Large intestine (tissue), 3 donors: ENCODE results near the gene KIAA0319L. TPM values are rescaled to one million over a fixed set of nuclear protein-coding genes. Genes with fewer than 3 reads are reported as not detected.
A peak's percentile ranks its signal among the peaks of the same experiment; 100 is the strongest.

Source experiments
- DNase-seq, 2 donors: peaks; one replicate each; pipeline versions ENCODE4 v3.0.0 to v3.0.0-alpha.2; 2013
- H3K27ac ChIP-seq: one replicate; pipeline ENCODE4 v1.5.1; 2013; ENCODE audit warnings: low read length
- H3K27me3 ChIP-seq: 2 replicates; pipeline ENCODE4 v1.6.1; 2013; ENCODE audit warnings: low read length; ENCODE audit not compliant: control insufficient read depth, insufficient read depth
- H3K36me3 ChIP-seq: 2 replicates; pipeline ENCODE4 v1.6.1; 2013; ENCODE audit warnings: low read length; ENCODE audit not compliant: control insufficient read depth, insufficient read depth
- H3K4me1 ChIP-seq: one replicate; pipeline ENCODE4 v1.6.1; 2013; ENCODE audit warnings: low read length; ENCODE audit not compliant: control insufficient read depth, insufficient read depth
- H3K4me3 ChIP-seq: one replicate; pipeline ENCODE4 v1.5.1; 2013; ENCODE audit warnings: low read length
- H3K9me3 ChIP-seq: one replicate; pipeline ENCODE4 v1.6.1; 2013; ENCODE audit warnings: mild to moderate bottlenecking, low read depth, low read length, moderate library complexity; ENCODE audit not compliant: control insufficient read depth
- WGBS: methylation state at CpG from one replicate; pipeline ENCODE4 v1.1.5; 2013; ENCODE audit warnings: low lambda C conversion rate; ENCODE audit not compliant: insufficient coverage; 5-methylcytosine and 5-hydroxymethylcytosine counted together
- polyA plus RNA-seq: library from polyadenylated mRNA; unstranded; fragments of 120-200 nt; gene quantifications from one replicate; pipeline ENCODE4 v1.2.1, GENCODE V29; 2013

Gene KIAA0319L
- polyA plus RNA-seq, 1 donor = 60.3 TPM

DNA sequence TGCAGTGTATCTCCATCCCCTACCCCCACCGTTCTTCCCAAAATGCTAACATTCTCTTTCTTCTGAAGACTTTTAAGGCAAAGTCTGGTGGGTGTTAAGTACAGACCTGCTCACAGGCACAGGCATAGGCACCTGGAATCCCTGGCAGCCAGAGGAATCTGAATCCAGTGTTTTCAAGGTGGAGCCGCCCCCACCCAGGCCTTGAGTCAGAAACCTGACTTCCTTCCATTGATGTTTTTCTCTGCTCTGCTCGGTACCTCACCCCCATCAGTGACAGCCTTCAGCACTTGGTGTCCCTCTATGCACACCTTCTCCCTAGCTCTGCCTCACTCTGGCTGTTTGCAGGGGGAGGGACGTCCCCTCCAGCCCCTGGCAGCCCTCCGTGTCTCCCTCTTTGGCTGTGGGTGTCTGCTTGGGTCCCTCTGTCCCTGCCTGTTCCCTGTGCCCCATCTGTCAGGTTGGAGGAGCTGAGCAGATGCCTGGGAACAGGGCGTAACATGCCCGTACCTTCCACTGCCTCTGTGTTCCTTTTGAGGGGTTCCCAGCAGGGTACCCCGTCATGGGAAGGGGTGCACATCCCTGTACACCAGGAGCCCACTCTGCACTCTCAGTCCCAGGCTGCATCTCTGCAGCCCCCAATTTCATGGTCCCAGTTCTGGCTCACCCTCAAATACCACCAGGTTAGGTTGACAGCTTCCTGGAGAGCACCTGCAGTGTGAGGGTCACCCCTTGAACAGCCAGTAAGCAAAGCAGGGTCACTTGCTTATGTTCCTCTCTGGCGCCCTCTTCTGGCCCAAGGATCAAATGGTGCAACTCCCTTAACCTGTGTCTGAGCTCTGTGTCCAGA is 7.1 kb upstream of the KIAA0319L start:
- Histone ChIP-seq H3K4me1 (no peaks in the 10 kb centered on the region), H3K27ac (no peak overlapping the region), H3K4me3 (no peak overlapping the region), H3K9me3 (no peaks in the 10 kb centered on the region), H3K27me3 (no peaks in the 10 kb centered on the region), H3K36me3 (peaks cover 27% of the 10 kb centered on the region)
- DNase-seq = peak; percentile 50 to 60
- WGBS = 83% methylated on average over 1 of the region's 9 CpGs

DNA sequence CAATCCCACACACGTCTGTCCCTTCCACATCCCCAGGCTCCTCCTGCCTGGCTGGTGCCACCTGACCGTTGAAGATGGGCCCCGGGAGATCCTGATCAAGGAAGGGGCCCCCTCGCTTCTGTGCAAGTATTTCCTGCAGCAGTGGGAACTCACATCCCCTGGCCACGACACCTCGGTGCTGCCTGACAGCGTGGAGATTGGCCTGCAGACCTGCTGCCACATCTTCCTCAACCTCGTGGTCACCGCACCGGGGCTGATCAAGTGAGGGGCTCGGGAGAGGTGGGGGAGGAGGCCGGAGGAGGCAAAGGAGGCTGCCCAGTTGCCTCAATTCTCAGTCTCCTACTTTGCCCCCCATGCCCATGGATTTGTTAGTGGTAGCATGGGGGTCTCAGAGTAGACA is 6.0 kb upstream of the KIAA0319L start:
- DNase-seq = no peak

DNA sequence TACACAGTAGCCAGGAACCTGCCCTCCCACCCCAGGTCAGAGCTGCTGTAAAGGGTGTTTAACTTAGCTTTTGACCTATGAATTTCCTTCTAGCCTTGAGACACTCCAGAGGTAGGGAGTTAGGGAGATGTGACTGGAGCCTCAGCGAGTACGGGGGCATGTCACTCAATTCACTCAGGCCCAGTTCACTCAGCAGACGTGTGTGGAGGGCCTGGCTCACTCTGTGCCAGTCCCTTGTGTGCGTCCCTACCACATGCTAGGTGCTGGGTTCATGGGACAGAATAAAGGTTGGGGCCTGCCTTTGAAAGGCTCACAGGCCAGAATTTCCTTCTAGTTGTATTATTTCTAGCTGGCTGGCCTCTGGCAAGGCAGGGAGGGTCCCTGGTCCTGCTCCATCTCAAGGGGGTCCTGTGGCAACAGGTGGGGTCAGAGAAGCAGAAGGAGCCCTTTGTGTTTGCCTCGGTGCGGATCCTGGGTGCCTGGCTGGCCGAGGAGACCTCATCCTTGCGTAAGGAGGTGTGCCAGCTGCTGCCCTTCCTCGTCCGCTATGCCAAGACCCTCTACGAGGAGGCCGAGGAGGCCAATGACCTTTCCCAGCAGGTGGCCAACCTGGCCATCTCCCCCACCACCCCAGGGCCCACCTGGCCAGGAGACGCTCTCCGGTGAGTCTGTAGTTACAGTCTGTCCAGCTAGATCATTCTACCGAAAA is 4.9 kb upstream of the KIAA0319L start:
- Histone ChIP-seq H3K4me3 (no peak overlapping the region), H3K27me3 (no peaks in the 10 kb centered on the region), H3K9me3 (peaks cover 2% of the 10 kb centered on the region), H3K36me3 (peaks cover 25% of the 10 kb centered on the region), H3K4me1 (no peaks in the 10 kb centered on the region), H3K27ac (no peak overlapping the region)
- DNase-seq = no peak
- no CpG with 5 or more reads among the region's 15 CpGs for WGBS

More for the DNA sequence above, 6.0 kb upstream of the KIAA0319L start:
- no CpG with 5 or more reads among the region's 12 CpGs for WGBS
- Histone ChIP-seq H3K27ac (no peak overlapping the region), H3K4me1 (no peaks in the 10 kb centered on the region), H3K27me3 (no peaks in the 10 kb centered on the region), H3K4me3 (no peak overlapping the region), H3K36me3 (peaks cover 27% of the 10 kb centered on the region), H3K9me3 (no peaks in the 10 kb centered on the region)

DNA sequence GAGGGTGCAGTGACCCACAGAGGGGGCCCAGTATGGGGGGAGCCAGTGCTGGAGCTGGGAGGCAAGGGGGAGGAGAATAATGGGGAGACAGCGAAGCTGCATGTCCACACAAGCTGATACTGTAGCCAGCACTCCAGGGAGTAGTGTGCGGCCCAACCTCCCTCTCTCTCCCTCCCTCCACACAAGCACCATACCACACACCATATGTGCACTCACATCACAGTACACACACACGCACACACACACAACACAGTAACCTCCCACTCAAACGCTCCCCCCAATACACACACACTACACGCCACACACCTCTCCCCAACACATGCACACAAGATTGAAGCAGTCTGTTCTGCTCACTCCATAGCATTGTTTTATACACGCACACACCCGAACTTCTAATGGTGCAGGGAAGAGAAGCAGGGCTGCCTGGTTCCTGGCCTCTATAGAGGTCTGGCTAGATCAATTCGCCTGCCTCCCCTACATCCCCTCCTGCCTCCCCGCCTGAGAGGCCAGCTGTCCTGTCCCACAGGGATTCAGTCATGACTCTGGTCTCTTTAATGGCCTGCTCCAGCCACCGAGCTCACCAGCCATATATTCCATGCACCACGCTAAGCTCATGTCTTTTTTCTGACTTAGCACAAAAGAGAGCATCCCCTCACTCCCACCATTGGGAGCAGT is 4.2 kb upstream of the KIAA0319L start:
- DNase-seq = no peak
- no CpG with 5 or more reads among the region's 11 CpGs for WGBS
- Histone ChIP-seq H3K27me3 (no peaks in the 10 kb centered on the region), H3K36me3 (peaks cover 23% of the 10 kb centered on the region), H3K4me1 (no peaks in the 10 kb centered on the region), H3K9me3 (peaks cover 2% of the 10 kb centered on the region), H3K4me3 (no peak overlapping the region), H3K27ac (no peak overlapping the region)

DNA sequence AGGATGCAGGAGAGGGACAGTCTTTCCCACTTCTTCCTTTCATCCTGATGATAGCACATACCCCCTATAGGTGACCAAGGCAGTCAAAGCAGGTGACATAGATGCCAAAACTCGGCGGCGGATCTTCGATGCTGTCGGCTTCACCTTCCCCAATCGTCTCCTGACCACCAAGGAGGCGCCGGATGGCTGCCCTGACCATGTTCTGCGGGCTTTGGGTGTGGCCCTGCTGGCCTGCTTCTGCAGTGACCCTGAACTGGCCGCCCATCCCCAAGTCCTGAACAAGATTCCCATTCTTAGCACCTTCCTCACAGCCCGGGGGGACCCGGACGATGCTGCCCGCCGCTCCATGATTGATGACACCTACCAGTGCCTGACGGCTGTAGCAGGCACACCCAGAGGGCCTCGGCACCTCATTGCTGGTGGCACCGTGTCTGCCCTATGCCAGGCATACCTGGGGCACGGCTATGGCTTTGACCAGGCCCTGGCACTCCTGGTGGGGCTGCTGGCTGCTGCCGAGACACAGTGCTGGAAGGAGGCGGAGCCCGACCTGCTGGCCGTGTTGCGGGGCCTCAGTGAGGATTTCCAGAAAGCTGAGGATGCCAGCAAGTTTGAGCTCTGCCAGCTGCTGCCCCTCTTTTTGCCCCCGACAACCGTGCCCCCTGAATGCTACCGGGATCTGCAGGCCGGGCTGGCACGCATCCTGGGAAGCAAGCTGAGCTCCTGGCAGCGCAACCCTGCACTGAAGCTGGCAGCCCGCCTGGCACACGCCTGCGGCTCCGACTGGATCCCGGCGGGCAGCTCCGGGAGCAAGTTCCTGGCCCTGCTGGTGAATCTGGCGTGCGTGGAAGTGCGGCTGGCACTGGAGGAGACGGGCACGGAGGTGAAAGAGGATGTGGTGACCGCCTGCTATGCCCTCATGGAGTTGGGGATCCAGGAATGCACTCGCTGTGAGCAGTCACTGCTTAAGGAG is 3.3 kb upstream of the KIAA0319L start:
- no peak for DNase-seq
- Histone ChIP-seq H3K36me3 (peaks cover 23% of the 10 kb centered on the region), H3K27ac (no peak overlapping the region), H3K4me3 (no peak overlapping the region), H3K4me1 (peaks cover 4% of the 10 kb centered on the region), H3K9me3 (peaks cover 2% of the 10 kb centered on the region), H3K27me3 (no peaks in the 10 kb centered on the region)
- WGBS = no CpG with 5 or more reads among the region's 44 CpGs

DNA sequence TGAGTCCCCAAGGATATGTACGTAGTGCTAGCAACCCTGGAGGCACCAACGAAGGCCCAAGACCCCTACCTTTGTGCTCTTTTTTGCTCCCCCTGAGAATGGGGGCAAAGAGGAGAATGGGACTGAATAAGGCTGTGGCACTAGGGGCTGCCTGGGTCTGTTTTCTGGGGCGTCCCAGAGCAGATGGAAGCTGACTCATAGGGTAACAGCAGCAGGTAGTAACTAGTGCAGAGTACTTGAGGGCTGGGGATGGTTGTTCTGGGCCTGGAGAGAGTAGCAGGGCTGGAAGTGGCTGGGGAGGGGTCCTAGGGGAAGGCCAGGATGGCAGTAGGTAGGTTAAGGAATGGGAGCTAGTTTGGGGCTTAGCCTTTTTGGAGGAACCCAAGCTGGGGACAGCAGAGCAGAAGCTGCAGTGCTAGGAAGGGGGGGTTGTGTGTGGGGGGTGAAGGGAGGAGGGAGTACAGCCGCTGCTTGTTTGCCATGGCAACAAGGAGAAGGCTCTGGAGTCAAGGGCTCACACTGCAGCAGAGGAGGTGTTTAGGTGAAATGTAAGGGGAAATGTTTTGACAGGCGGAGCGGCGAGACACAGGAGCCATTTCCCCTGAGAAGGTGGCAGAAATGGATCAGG is 2.2 kb upstream of the KIAA0319L start:
- no peak overlapping the region for H3K4me3 ChIP-seq
- peaks cover 13% of the 10 kb centered on the region for H3K4me1 ChIP-seq
- no peaks in the 10 kb centered on the region for H3K27me3 ChIP-seq
- DNase-seq = no peak
- peaks cover 2% of the 10 kb centered on the region for H3K9me3 ChIP-seq
- peaks cover 18% of the 10 kb centered on the region for H3K36me3 ChIP-seq
- WGBS = no CpG with 5 or more reads among the region's 7 CpGs
- no peak overlapping the region for H3K27ac ChIP-seq

DNA sequence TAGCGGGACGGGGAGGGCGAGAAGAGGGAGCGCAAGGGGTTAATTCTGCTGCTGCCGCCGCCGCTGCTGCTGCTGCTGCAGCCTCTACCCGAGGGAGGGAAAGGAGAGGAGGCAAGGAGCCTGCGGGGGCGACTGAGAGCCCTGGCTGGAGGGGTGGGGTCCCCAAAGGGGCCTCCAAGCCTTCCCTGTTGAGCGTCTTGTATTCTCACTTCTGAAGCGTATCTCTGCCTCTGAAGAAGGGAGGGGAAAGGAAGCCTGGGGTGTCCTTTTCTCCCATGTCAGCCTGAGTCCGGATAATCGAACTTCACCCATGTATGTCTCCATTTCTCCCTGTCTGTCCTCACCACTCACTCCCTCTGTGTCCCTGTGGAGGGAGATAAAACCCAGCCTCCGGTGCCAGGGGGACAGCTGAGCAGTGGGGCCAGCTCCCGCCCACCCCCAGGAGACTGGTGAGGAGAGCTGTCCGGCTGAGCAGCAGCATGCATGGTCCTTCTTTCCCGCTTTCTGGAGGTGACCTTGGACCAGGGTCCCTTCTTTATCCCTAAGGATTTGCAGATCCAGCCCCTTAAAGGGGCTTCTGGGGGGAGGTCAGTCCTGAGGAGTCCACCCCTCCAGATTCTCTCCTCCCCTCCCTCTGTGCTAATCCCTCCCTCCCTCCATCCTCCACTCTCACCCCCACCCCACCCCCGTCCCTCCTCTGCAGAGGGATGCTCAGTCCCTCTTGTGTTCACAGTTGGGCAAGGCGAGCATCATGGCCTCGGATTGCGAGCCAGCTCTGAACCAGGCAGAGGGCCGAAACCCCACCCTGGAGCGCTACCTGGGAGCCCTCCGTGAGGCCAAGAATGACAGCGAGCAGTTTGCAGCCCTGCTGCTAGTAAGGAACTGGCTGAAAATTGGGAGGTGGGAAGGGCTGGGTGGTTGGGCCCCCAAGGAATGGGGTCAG is 1.4 kb upstream of the KIAA0319L start:
- Histone ChIP-seq H3K4me1 (peaks cover 18% of the 10 kb centered on the region), H3K27me3 (no peaks in the 10 kb centered on the region), H3K27ac (peak overlapping the region; percentile 90), H3K4me3 (peak overlapping the region; percentile 68), H3K36me3 (peaks cover 18% of the 10 kb centered on the region), H3K9me3 (peaks cover 2% of the 10 kb centered on the region)
- no peak for DNase-seq
- WGBS = no CpG with 5 or more reads among the region's 26 CpGs

DNA sequence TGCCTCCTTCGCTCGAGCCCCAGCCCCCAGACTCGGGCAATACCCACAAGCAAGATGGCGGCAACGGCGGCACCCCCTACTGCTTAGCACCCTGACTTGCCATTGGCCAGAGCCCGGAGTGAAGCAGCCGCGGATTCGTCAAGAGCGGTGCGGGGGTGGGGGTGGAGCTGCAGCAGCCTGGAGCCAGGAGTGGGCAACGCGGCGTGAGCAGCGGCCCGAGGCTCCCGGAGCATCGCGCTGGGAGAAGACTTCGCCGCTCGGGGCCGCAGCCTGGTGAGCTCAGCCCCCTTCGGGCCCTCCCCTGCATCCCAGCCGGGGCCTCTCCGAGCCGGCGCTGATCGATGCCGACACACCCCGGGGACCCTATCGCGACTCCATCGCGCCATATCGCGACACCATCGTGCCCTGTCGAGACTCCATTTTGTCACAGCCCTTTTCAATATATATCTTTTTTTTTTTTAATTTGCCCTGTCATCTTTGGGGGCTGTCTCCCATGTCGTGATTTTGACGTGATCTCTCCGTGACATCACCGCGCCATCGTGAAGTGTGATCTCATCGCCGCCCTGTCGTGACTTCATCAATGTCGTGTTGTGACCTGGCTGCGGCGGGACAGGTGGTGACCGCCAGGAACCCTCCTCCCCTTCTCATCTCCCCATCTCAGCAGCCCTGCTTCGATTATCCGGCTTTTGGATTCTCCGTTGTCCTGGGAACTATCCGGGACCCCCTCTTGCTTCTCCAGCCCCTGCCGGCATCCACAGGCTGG is 589 bp upstream of the KIAA0319L start, which contains the start of gene NCDN:
Gene NCDN, plus strand, starts transcription at position 189 of the 763 bp plus-strand sequence. Its CDS starts 392 bp downstream, at position 581.
- peaks cover 2% of the 10 kb centered on the region for H3K9me3 ChIP-seq
- H3K4me3 ChIP-seq = peak within 1 kb of the TSS; percentile 68
- peaks cover 18% of the 10 kb centered on the region for H3K4me1 ChIP-seq
- no peaks in the 10 kb centered on the region for H3K27me3 ChIP-seq
- peaks cover 19% of the 10 kb centered on the region for H3K36me3 ChIP-seq
- H3K27ac ChIP-seq = peak within 1 kb of the TSS; percentile 90
- WGBS = no CpG with 5 or more reads among the region's 58 CpGs
- peak; percentile 95 to 99 for DNase-seq
